G401 (cell line): ENCODE measurements around the gene CNOT3. TPM values are rescaled to one million over a fixed set of nuclear protein-coding genes. Genes with fewer than 3 reads are reported as not detected.

Source experiments
- total RNA-seq: library from RNA; depleted of rRNA; stranded (reverse); fragments of >200 nt; shearing (Covaris generic); gene quantifications from 2 replicates; pipeline ENCODE4 v1.2.3, GENCODE V29; 2014; rRNA removed

CNOT3 gene
- total RNA-seq, 1 experiment from 2014 or later = 11.6 TPM

Other genes with a start within 250 kb of the CNOT3 start
- gene CACNG7, start 228.5 kb upstream of the CNOT3 start, total RNA-seq = 6.9 and 11.0 TPM in 2 replicates
- gene CACNG8, start 174.8 kb upstream of the CNOT3 start, total RNA-seq = 0.68 and 1.8 TPM in 2 replicates
- gene CACNG6, start 146.1 kb upstream of the CNOT3 start, total RNA-seq = not detected in 2 replicates
- gene VSTM1, start 73.9 kb upstream of the CNOT3 start, total RNA-seq = 0.71 TPM in 1 of 2 replicates, not detected in the other
- not detected in 2 replicates for gene TARM1, start 56.4 kb upstream of the CNOT3 start, total RNA-seq
- gene OSCAR, start 37.0 kb upstream of the CNOT3 start, total RNA-seq = 1.7 TPM in 1 of 2 replicates, not detected in the other
- 28.7 and 54.7 TPM in 2 replicates for gene NDUFA3, start 34.9 kb upstream of the CNOT3 start, total RNA-seq
- gene TFPT, start 22.1 kb upstream of the CNOT3 start, total RNA-seq = 21.6 and 23.5 TPM in 2 replicates
- 111 and 113 TPM in 2 replicates for gene PRPF31, start 22.0 kb upstream of the CNOT3 start, total RNA-seq
- gene LENG1, start 22.0 kb downstream of the CNOT3 start, total RNA-seq = 5.5 and 7.3 TPM in 2 replicates
- gene TMC4, start 35.4 kb downstream of the CNOT3 start, total RNA-seq = 9.6 TPM in 1 of 2 replicates, not detected in the other
- gene MBOAT7, start 51.8 kb downstream of the CNOT3 start, total RNA-seq = 36.3 and 46.0 TPM in 2 replicates
- gene TSEN34, start 53.5 kb downstream of the CNOT3 start, total RNA-seq = 146 and 178 TPM in 2 replicates
- gene RPS9, start 63.1 kb downstream of the CNOT3 start, total RNA-seq = 2,874 and 3,759 TPM in 2 replicates
- gene LILRB3, start 85.2 kb downstream of the CNOT3 start, total RNA-seq = 0.74 and 0.81 TPM in 2 replicates
- not detected in 2 replicates for gene LILRA6, start 105.0 kb downstream of the CNOT3 start, total RNA-seq
- not detected in 2 replicates for gene LILRB5, start 119.5 kb downstream of the CNOT3 start, total RNA-seq
- gene LILRB2, start 143.3 kb downstream of the CNOT3 start, total RNA-seq = not detected in 2 replicates
- not detected in 2 replicates for gene LILRA5, start 175.4 kb downstream of the CNOT3 start, total RNA-seq
- gene LILRA4, start 201.4 kb downstream of the CNOT3 start, total RNA-seq = not detected in 2 replicates
- gene LAIR1, start 227.2 kb downstream of the CNOT3 start, total RNA-seq = 0.37 TPM in 1 of 2 replicates, not detected in the other